Progenitor cell of endocrine pancreas (in vitro differentiated cells): ENCODE data around the gene DENND2C. TPM values are rescaled to one million over a fixed set of nuclear protein-coding genes. Genes with fewer than 3 reads are reported as not detected.

ENCODE experiments used
- DNase-seq: peaks from one replicate; pipeline ENCODE4 v3.0.0; 2021; ENCODE audit warnings: low spot score; ENCODE audit not compliant: unreplicated experiment
- H3K27ac Mint-ChIP-seq: 2 replicates; pipeline ENCODE4 v1.8.0; 2021; ENCODE audit warnings: mild to moderate bottlenecking, moderate library complexity, mixed read lengths
- H3K27me3 Mint-ChIP-seq: 2 replicates; pipeline ENCODE4 v1.8.0; 2021; ENCODE audit warnings: mixed read lengths
- H3K36me3 Mint-ChIP-seq: 2 replicates; pipeline ENCODE4 v1.8.0; 2022; ENCODE audit warnings: mixed read lengths; ENCODE audit not compliant: insufficient read depth
- H3K4me1 Mint-ChIP-seq: 2 replicates; pipeline ENCODE4 v1.8.0; 2021; ENCODE audit warnings: low read depth, mixed read lengths
- H3K4me3 Mint-ChIP-seq: 2 replicates; pipeline ENCODE4 v1.8.0; 2021; ENCODE audit warnings: low read depth, mild to moderate bottlenecking, moderate library complexity, mixed read lengths
- H3K9me3 Mint-ChIP-seq: 2 replicates; pipeline ENCODE4 v1.8.0; 2021; ENCODE audit warnings: low read depth, mixed read lengths
- CTCF ChIP-seq: fragments of 200-600 bp; sonication (generic); IDR thresholded peaks from one replicate; pipeline ENCODE4 v1.5.0; 2021; ENCODE audit warnings: antibody characterized with exemption, mild to moderate bottlenecking; ENCODE audit not compliant: unreplicated experiment
- total RNA-seq: library from RNA; stranded (reverse); gene quantifications from 2 replicates; pipeline ENCODE4 v1.2.1, GENCODE V29; 2021

The DENND2C gene
- total RNA-seq, 1 donor from 2014 or later = 10.6 TPM

GRCh38 chr1:114715952-114716303 lies 46.1 kb upstream of the DENND2C start:
- TF ChIP-seq CTCF = no peak
- H3K4me3 Mint-ChIP-seq = peak overlapping the region; percentile 99
- peaks cover 16% of the 10 kb centered on the region for H3K36me3 Mint-ChIP-seq
- no peak for DNase-seq
- H3K9me3 Mint-ChIP-seq = no peaks in the 10 kb centered on the region
- H3K27me3 Mint-ChIP-seq = no peaks in the 10 kb centered on the region
- peaks cover 6% of the 10 kb centered on the region for H3K4me1 Mint-ChIP-seq
- H3K27ac Mint-ChIP-seq = peak overlapping the region; percentile 99

- Mint-ChIP-seq H3K4me3 (no peak overlapping the region), H3K36me3 (peaks cover 11% of the 10 kb centered on the region)
Measured at GRCh38 chr1:114712977-114713376, 43.1 kb upstream of the DENND2C start.

GRCh38 chr1:114710360-114710759 lies 40.5 kb upstream of the DENND2C start:
- no peak for TF ChIP-seq CTCF
- Mint-ChIP-seq H3K27ac (peak overlapping the region; percentile 79), H3K27me3 (no peaks in the 10 kb centered on the region), H3K4me1 (no peaks in the 10 kb centered on the region), H3K36me3 (peaks cover 17% of the 10 kb centered on the region), H3K4me3 (no peak overlapping the region), H3K9me3 (no peaks in the 10 kb centered on the region)
- DNase-seq = no peak

More at GRCh38 chr1:114712977-114713376, 43.1 kb upstream of the DENND2C start:
- H3K4me1 Mint-ChIP-seq = peaks cover 6% of the 10 kb centered on the region
- H3K27me3 Mint-ChIP-seq = no peaks in the 10 kb centered on the region
- H3K27ac Mint-ChIP-seq = no peak overlapping the region
- H3K9me3 Mint-ChIP-seq = no peaks in the 10 kb centered on the region
- no peak for DNase-seq
- no peak for TF ChIP-seq CTCF

GRCh38 chr1:114707604-114708003 lies 37.8 kb upstream of the DENND2C start:
- Mint-ChIP-seq H3K27me3 (no peaks in the 10 kb centered on the region), H3K4me1 (no peaks in the 10 kb centered on the region), H3K27ac (no peak overlapping the region), H3K36me3 (peaks cover 14% of the 10 kb centered on the region), H3K9me3 (no peaks in the 10 kb centered on the region), H3K4me3 (no peak overlapping the region)
- no peak for TF ChIP-seq CTCF
- no peak for DNase-seq

- H3K4me3 Mint-ChIP-seq = no peak overlapping the region
- H3K27me3 Mint-ChIP-seq = no peaks in the 10 kb centered on the region
- peaks cover 8% of the 10 kb centered on the region for H3K36me3 Mint-ChIP-seq
- H3K4me1 Mint-ChIP-seq = no peaks in the 10 kb centered on the region
- H3K9me3 Mint-ChIP-seq = no peaks in the 10 kb centered on the region
- TF ChIP-seq CTCF = no peak
- no peak overlapping the region for H3K27ac Mint-ChIP-seq
- DNase-seq = no peak
Measured at GRCh38 chr1:114703242-114703641, 33.4 kb upstream of the DENND2C start.

- no peak for DNase-seq
- Mint-ChIP-seq H3K4me1 (no peaks in the 10 kb centered on the region), H3K27me3 (no peaks in the 10 kb centered on the region), H3K36me3 (peaks cover 7% of the 10 kb centered on the region), H3K27ac (no peak overlapping the region), H3K4me3 (no peak overlapping the region), H3K9me3 (no peaks in the 10 kb centered on the region)
- TF ChIP-seq CTCF = no peak
Measured at GRCh38 chr1:114702737-114703136, 32.9 kb upstream of the DENND2C start.
